ENCODE results near the gene NACC2. TPM values are rescaled to one million over a fixed set of nuclear protein-coding genes. Genes with fewer than 3 reads are reported as not detected.

Gene NACC2
- total and polyA plus RNA-seq, 2 of the 8 experiments (the other 6 are each of a cell fraction or from before 2014, with no cell fraction given): 8.3 to 14.0 TPM

DNA sequence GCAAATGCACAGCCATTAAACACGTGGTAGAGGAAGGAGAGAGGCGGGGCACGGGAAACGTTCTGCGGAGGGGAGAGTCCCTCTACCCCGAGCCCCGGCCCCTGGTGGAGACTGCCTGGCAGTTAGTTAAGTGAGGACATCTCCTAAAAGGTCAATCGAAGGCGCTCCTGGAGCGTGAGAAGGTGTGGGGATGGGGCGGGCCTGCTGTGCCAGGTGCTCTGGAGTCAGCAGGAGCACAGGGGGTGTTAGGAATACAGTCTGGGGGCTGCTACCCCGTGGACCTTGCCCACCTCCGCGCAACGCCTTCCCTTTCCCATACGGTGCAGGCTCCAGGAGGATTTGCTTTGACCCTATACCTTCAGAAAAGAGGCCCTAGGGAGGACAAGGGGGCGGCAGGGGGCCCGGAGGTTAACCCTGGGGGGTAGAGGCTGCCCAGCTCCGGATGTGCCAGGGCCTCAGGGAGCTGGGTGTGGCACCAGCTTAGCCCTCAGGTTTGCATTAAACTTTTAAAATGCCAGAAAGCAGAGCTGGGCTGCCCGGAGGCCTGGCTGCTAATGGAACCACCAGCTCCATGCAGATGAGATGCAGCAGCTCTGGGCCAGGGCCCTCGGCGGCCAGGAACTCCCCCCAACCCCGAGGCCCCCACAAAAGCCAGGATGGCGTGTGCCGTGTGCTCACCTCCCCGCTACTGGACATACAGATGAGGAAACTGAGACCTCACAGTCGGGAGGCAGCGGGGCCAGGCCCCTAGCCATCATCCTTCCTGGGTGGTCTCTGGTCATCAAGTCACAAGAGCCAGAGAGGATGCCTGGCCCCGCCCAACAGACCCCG is 39.2 kb downstream of the NACC2 start (continued):
- TF ChIP-seq, protein P1, sequence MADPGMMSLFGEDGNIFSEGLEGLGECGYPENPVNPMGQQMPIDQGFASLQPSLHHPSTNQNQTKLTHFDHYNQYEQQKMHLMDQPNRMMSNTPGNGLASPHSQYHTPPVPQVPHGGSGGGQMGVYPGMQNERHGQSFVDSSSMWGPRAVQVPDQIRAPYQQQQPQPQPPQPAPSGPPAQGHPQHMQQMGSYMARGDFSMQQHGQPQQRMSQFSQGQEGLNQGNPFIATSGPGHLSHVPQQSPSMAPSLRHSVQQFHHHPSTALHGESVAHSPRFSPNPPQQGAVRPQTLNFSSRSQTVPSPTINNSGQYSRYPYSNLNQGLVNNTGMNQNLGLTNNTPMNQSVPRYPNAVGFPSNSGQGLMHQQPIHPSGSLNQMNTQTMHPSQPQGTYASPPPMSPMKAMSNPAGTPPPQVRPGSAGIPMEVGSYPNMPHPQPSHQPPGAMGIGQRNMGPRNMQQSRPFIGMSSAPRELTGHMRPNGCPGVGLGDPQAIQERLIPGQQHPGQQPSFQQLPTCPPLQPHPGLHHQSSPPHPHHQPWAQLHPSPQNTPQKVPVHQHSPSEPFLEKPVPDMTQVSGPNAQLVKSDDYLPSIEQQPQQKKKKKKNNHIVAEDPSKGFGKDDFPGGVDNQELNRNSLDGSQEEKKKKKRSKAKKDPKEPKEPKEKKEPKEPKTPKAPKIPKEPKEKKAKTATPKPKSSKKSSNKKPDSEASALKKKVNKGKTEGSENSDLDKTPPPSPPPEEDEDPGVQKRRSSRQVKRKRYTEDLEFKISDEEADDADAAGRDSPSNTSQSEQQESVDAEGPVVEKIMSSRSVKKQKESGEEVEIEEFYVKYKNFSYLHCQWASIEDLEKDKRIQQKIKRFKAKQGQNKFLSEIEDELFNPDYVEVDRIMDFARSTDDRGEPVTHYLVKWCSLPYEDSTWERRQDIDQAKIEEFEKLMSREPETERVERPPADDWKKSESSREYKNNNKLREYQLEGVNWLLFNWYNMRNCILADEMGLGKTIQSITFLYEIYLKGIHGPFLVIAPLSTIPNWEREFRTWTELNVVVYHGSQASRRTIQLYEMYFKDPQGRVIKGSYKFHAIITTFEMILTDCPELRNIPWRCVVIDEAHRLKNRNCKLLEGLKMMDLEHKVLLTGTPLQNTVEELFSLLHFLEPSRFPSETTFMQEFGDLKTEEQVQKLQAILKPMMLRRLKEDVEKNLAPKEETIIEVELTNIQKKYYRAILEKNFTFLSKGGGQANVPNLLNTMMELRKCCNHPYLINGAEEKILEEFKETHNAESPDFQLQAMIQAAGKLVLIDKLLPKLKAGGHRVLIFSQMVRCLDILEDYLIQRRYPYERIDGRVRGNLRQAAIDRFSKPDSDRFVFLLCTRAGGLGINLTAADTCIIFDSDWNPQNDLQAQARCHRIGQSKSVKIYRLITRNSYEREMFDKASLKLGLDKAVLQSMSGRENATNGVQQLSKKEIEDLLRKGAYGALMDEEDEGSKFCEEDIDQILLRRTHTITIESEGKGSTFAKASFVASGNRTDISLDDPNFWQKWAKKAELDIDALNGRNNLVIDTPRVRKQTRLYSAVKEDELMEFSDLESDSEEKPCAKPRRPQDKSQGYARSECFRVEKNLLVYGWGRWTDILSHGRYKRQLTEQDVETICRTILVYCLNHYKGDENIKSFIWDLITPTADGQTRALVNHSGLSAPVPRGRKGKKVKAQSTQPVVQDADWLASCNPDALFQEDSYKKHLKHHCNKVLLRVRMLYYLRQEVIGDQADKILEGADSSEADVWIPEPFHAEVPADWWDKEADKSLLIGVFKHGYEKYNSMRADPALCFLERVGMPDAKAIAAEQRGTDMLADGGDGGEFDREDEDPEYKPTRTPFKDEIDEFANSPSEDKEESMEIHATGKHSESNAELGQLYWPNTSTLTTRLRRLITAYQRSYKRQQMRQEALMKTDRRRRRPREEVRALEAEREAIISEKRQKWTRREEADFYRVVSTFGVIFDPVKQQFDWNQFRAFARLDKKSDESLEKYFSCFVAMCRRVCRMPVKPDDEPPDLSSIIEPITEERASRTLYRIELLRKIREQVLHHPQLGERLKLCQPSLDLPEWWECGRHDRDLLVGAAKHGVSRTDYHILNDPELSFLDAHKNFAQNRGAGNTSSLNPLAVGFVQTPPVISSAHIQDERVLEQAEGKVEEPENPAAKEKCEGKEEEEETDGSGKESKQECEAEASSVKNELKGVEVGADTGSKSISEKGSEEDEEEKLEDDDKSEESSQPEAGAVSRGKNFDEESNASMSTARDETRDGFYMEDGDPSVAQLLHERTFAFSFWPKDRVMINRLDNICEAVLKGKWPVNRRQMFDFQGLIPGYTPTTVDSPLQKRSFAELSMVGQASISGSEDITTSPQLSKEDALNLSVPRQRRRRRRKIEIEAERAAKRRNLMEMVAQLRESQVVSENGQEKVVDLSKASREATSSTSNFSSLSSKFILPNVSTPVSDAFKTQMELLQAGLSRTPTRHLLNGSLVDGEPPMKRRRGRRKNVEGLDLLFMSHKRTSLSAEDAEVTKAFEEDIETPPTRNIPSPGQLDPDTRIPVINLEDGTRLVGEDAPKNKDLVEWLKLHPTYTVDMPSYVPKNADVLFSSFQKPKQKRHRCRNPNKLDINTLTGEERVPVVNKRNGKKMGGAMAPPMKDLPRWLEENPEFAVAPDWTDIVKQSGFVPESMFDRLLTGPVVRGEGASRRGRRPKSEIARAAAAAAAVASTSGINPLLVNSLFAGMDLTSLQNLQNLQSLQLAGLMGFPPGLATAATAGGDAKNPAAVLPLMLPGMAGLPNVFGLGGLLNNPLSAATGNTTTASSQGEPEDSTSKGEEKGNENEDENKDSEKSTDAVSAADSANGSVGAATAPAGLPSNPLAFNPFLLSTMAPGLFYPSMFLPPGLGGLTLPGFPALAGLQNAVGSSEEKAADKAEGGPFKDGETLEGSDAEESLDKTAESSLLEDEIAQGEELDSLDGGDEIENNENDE (IDR thresholded peaks at IDR 0.05; ENCODE audit: insufficient replicate concordance, low read length): no peak
- TF ChIP-seq, protein P2, sequence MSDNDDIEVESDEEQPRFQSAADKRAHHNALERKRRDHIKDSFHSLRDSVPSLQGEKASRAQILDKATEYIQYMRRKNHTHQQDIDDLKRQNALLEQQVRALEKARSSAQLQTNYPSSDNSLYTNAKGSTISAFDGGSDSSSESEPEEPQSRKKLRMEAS (IDR thresholded peaks at IDR 0.05): no peak
- TF ChIP-seq SAP30 (IDR thresholded peaks at IDR 0.05; ENCODE audit: insufficient read depth, insufficient replicate concordance, low read length) (no peak), CREB1 (IDR thresholded peaks at IDR 0.05) (no peak), SP4 (IDR thresholded peaks at IDR 0.05; ENCODE audit: low read length) (no peak), GABPA (IDR thresholded peaks at IDR 0.05; ENCODE audit: borderline replicate concordance, insufficient read depth, low read length) (no peak), CTBP2 (IDR thresholded peaks at IDR 0.05; ENCODE audit: borderline replicate concordance, insufficient read depth, insufficient read length, low read length) (no peak), NRF1 (IDR thresholded peaks at IDR 0.05; ENCODE audit: low read depth, low read length) (no peak), KDM4A (IDR thresholded peaks at IDR 0.05; ENCODE audit: low read depth, low read length, severe bottlenecking) (no peak)
